Dedifferentiated amniotic fluid mesenchymal stem cell (primary cell): ENCODE measurements around the gene PDE6D.
"Not testable (repeated sequence)": the region's sequence is repeated elsewhere in the genome, so short reads cannot be mapped to it uniquely, and the experiment has no call there.

ENCODE experiments used
- DNase-seq: peaks from one replicate; pipeline ENCODE4 v3.0.0-alpha.2; 2016; ENCODE audit errors: extremely low spot score

PDE6D gene

GRCh38 chr2:231720292-231720986, 60.6 kb downstream of the PDE6D start:
- DNase-seq, result no peak

GRCh38 chr2:231718799-231719198, 62.3 kb downstream of the PDE6D start:
- DNase-seq, result no peak

DNA sequence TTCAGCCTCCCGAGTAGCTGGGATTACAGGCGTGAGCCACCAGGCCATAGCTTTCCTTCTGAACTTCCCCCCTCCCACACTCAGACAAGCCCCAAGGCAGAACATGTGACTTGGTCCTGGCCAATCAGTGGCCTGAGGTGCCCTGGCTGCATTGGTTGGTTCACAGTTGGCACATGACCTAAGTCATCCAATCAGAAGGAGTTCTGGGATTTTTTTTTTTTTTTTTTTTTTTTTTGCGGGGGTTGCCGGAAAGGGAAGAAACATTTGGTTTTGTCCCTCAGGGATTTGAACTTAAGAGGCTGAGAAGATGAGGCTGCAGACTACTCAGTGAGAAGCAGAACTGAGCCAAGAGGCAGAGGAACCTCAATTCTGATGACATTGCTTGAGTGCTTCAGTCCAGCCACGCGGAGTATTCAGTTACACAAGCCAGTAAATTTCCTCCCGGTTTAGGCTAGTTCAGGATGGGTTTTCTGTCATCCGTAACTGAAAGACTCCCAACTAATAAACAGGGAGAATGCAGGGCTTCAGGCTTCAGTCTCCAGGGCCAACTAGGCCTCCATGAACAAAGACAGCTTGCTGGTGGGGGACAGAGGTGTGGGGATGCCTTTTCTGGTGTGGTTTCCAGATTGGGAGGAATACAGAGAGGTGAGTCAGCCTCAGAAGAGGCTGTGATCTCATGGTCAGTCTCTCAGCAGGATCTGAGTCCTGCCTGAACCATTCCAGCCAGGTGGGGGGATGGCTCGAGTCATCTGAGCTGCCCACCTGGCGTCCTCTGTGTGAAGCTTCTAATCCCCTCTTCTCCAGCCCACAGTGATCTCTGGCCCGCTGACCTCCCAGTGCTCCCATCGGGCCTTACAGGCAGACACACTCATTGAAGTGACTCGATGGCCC, 63.6 kb downstream of the PDE6D start:
- no peak for DNase-seq

DNA sequence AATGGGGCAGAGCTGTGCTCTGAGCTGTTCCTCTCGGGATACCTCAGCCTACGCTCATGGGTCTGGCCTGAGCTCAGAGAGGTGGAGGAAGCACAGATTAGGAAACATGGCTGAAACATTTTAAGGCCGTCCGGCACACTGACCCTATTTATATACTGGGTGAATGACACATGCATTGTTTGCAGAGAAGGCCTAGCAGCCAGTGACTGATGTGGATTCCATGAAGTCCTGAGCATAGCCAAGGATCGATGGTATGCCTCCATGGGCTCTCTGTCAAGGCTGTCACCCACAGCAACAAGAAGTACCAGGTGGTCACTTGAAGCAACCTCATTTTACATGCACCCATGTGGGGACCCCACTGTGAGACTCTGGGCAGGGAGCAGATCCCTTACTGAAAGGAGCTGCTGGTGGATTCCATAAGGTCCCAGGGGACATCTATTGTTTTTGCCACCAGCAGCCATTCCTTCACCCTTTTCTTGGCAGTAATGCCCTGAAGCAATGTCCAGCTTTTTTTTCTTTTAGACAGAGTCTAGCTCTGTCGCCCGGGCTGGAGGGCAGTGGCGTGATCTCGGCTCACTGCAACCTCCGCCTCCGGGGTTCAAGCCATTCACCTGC, 64.3 kb downstream of the PDE6D start:
- no peak for DNase-seq

GRCh38 chr2:231715988-231716616, 65.0 kb downstream of the PDE6D start:
- DNase-seq, result no peak

GRCh38 chr2:231715499-231715837, 65.6 kb downstream of the PDE6D start:
- no peak for DNase-seq

GRCh38 chr2:231714639-231715498, 66.2 kb downstream of the PDE6D start:
- DNase-seq, result peak; percentile 37

- peak; percentile 78 for DNase-seq
These were observed 67.1 kb downstream of the PDE6D start for GRCh38 chr2:231713730-231714638.

DNA sequence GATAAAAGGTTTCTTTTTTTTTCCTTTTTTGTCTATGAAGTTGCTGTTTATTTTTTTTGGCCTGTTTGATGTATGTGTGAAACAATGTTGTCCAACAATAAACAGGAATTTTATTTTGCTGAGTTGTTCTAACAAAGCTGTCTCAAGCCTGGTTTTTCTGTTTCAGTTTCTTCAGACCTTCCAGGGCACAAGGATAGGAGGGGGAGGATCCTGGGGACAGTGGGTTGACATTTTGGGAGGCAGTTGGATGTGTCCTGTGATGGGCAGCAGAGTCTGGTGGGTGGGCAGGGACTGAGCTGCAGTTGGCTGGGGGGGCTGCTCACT, 67.7 kb downstream of the PDE6D start:
- not testable (repeated sequence) for DNase-seq

GRCh38 chr2:231712451-231713021, 68.5 kb downstream of the PDE6D start:
- not testable (repeated sequence) for DNase-seq

GRCh38 chr2:231711677-231712450, 69.2 kb downstream of the PDE6D start:
- no peak for DNase-seq

- no peak for DNase-seq
These were observed 70.0 kb downstream of the PDE6D start for GRCh38 chr2:231710799-231711676.

GRCh38 chr2:231709981-231710798, 70.9 kb downstream of the PDE6D start:
- DNase-seq, result peak; percentile 67

GRCh38 chr2:231709636-231709980, 71.5 kb downstream of the PDE6D start:
- DNase-seq, result no peak

DNA sequence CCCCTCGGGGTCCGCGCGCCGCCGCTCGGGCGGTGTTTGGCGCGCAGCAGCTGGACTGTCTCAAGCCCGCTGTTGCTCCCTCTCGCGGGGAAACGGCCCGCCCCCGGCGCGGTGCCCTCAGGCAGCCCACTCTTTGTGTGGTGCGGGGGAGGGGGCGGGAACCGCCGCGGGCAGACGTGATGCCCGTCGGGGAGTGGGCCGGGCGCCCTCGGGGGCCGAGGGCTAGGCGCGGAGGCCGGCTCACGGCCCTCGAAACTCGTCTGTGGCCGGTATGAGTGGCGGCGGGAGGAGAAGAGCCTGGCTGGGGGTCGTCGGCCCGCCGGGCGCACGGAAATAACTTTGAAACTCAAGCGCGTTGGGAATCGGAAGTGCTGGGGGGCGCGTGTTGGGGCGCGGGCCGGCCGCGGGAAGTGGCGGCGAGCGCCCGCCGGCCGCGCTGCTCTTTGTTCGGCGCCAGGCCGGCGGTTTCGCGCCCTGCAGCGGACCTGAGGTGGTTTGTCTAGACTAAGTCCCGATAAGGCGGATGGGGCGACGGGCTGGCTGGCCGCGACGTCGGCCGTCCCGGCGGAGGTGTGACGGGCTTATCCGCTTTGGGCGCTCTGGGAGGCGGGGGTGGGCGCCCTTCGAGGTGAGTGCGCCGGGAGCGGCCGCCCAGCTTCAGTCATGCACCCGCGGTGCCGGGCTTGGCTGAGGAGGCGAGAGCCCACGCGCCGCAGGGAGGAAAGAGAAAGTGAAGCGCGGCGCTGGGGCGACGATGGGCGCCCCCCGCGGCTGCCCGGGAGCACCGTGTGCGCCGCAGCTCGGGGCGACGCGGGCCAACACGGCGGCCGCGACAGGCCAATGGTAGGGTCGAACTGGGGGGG, 72.1 kb downstream of the PDE6D start:
- no peak for DNase-seq
